HG03469 (cell line): ENCODE data around the gene GRID2IP.
"Not testable (repeated sequence)": the region's sequence is repeated elsewhere in the genome, so short reads cannot be mapped to it uniquely, and the experiment has no call there.

ENCODE experiments used
- ATAC-seq: cut with Tn5 transposase; IDR thresholded peaks from one replicate; pipeline ENCODE4 v1.9.1; 2021; ENCODE audit warnings: mild to moderate bottlenecking, moderate library complexity, moderate number of reproducible peaks; ENCODE audit not compliant: unreplicated experiment

Gene GRID2IP

GRCh38 chr7:6453734-6454133 lies 97.5 kb downstream of the GRID2IP start:
- ATAC-seq: no peak

DNA sequence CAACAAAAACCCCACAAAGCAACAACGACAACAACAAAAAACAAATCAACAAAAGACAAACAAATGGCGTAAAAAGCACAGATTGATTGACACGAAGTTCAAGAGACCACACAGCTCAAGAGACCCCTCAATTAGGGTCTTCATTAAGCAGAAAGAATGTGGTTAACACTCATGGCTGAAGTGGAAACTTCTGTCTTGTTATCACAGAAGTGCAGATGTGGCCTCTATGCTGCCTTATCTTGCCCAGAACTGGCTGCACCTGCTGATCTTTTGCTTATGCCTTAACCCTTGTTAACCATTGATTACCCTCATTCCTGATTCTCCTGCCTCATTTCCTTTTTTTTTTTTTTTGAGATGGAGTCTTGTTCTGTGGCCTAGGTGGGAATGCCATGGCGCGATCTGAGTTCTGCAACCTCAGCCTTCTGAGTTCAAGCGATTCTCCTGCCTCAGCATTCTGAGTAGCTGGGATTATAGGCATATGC lies 100.0 kb downstream of the GRID2IP start:
- ATAC-seq: no peak

- ATAC-seq: not testable (repeated sequence)
Observed at GRCh38 chr7:6450591-6450990, 100.7 kb downstream of the GRID2IP start.

DNA sequence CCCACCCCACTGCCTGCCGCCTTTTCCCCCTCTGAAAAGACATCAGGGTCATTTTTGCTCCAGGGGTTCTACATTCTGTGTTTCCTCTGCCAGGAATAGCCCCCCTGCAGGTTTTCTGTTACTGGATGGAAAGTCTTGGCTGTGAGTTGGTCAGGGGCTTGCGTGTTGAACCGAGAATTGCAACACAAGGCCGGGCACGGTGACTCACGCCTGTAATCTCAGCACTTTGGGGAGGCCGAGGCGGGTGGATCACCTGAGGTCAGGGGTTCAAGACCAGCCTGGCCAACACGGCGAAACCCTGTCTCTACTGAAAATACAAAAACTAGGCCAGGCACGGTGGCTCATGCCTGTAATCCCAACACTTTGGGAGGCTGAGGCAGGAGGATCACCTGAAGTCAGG lies 101.4 kb downstream of the GRID2IP start:
- not testable (repeated sequence) for ATAC-seq

- ATAC-seq: no peak
Observed at GRCh38 chr7:6448943-6449543, 102.2 kb downstream of the GRID2IP start.

DNA sequence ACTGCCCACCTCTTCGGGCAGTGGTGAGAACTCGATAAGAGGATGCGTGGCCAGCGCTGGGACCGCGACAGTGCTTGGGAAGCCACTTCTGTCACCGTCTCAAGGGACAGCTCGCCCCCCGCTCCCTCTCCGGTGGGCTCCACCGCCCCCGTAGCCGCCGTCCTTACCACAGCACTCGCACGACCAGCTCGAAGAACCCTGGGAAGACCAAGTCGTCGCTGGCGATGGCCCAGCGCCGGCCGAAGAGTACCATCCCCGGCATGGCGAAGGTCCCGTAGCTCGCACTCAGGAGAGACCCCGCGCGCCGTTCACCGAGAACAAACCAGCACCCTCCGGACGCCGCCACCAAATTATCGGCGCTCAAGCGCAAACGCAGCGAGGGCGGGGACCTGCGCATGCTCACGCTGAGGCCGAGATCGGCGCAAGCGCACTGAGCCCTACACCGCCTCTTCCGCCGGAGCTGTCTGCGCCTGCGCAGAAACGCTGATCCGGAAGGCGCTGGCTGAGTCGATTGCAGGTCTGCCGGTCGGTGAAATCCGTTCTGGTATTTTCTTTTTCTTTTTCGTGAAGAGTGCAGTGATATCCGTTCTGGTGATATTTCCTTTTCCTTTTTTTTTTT lies 103.6 kb downstream of the GRID2IP start, which contains the start of gene DAGLB:
Gene DAGLB, minus strand, starts transcription at position 374 of the 619 bp plus-strand sequence. Its CDS starts 112 bp downstream, at position 262.
- peak; percentile 79 for ATAC-seq
